Naive thymus-derived CD8-positive, alpha-beta T cell (primary cell): ENCODE data around the gene HDAC4. TPM values are rescaled to one million over a fixed set of nuclear protein-coding genes. Genes with fewer than 3 reads are reported as not detected.
A peak's percentile ranks its signal among the peaks of the same experiment; 100 is the strongest.

ENCODE experiments used
- ATAC-seq, 2 donors: fragments of 150-1000 bp; cut with Tn5 transposase in 1 of 2; sonication (Bioruptor Pico), chemical (Tn5 transposase) in 1 of 2; 1 replicate in 1 of 2; 2 replicates in 1 of 2; pipeline ENCODE4 v1.10.0; 2021; ENCODE audit warnings: mild to moderate bottlenecking in 2 of 2, moderate library complexity in 2 of 2
- POLR2A ChIA-PET: fragments of 350-600 bp; sonication (Branson Sonifier 250); formaldehyde crosslinking; loops from one replicate; lab custom pipeline; 2021; ENCODE audit warnings: antibody characterized with exemption; lab: Charles Lee
- DNase-seq, 10 donors: peaks; one replicate each; pipeline versions ENCODE4 v3.0.0 to v3.0.0-alpha.2; 2020 to 2022
- H3K27ac Mint-ChIP-seq, 10 donors: one replicate each; pipeline ENCODE4 v1.8.0; 2020 to 2022; ENCODE audit warnings: mild to moderate bottlenecking in 10 of 10, mixed read lengths in 10 of 10, moderate library complexity in 4 of 10, inconsistent platforms in 1 of 10
- H3K27me3 Mint-ChIP-seq, 5 donors: one replicate each; pipeline ENCODE4 v1.8.0; 2021 to 2022; ENCODE audit warnings: mixed read lengths in 5 of 5
- H3K36me3 Mint-ChIP-seq, 3 donors: one replicate each; pipeline ENCODE4 v1.8.0; 2020 to 2022; ENCODE audit warnings: mixed read lengths in 3 of 3, mild to moderate bottlenecking in 2 of 3, inconsistent platforms in 1 of 3
- H3K4me1 Mint-ChIP-seq, 4 donors: one replicate each; pipeline ENCODE4 v1.8.0; 2021 to 2022; ENCODE audit warnings: mixed read lengths in 4 of 4
- H3K4me3 Mint-ChIP-seq, 10 donors: one replicate each; pipeline ENCODE4 v1.8.0; 2020 to 2022; ENCODE audit warnings: mild to moderate bottlenecking in 10 of 10, mixed read lengths in 10 of 10, moderate library complexity in 6 of 10, inconsistent platforms in 1 of 10
- H3K9me3 Mint-ChIP-seq, 9 donors: one replicate each; pipeline ENCODE4 v1.8.0; 2020 to 2022; ENCODE audit warnings: mixed read lengths in 9 of 9, mild to moderate bottlenecking in 3 of 9, inconsistent platforms in 1 of 9, moderate library complexity in 1 of 9
- polyA plus RNA-seq, 3 donors: library from polyadenylated mRNA; unstranded; fragments of 300-500 nt; fragmentation: Illumina TruSeq; gene quantifications; one replicate each; pipeline ENCODE4 v1.2.3, GENCODE V29; 2021
- total RNA-seq, 8 experiments: library from RNA in 2 of 8; stranded (reverse) in 2 of 8; gene quantifications; one replicate each; pipeline ENCODE4 v1.2.3 and lab custom pipeline; 2021 to 2026

Gene HDAC4
- total and polyA plus RNA-seq, 5 experiments from 2014 or later, result 2.8 to 37.3 (median 10.1) TPM

GRCh38 chr2:239053801-239054503 is 346.9 kb downstream of the HDAC4 start:
- ATAC-seq (no peak), DNase-seq (peak in 1 of 10 donors; percentile 55)
- H3K9me3 Mint-ChIP-seq, result peaks cover 0 to 1% (median 0%) of the 10 kb centered on the region in 9 donors
- peaks cover 0 to 2% (median 0%) of the 10 kb centered on the region in 4 donors for H3K4me1 Mint-ChIP-seq
- H3K27ac Mint-ChIP-seq, result no peak overlapping the region
- POLR2A ChIA-PET, result no interaction called here
- peaks cover 0 to 40% (median 33%) of the 10 kb centered on the region in 3 donors for H3K36me3 Mint-ChIP-seq
- no peaks in the 10 kb centered on the region for H3K27me3 Mint-ChIP-seq
- no peak overlapping the region for H3K4me3 Mint-ChIP-seq

DNA sequence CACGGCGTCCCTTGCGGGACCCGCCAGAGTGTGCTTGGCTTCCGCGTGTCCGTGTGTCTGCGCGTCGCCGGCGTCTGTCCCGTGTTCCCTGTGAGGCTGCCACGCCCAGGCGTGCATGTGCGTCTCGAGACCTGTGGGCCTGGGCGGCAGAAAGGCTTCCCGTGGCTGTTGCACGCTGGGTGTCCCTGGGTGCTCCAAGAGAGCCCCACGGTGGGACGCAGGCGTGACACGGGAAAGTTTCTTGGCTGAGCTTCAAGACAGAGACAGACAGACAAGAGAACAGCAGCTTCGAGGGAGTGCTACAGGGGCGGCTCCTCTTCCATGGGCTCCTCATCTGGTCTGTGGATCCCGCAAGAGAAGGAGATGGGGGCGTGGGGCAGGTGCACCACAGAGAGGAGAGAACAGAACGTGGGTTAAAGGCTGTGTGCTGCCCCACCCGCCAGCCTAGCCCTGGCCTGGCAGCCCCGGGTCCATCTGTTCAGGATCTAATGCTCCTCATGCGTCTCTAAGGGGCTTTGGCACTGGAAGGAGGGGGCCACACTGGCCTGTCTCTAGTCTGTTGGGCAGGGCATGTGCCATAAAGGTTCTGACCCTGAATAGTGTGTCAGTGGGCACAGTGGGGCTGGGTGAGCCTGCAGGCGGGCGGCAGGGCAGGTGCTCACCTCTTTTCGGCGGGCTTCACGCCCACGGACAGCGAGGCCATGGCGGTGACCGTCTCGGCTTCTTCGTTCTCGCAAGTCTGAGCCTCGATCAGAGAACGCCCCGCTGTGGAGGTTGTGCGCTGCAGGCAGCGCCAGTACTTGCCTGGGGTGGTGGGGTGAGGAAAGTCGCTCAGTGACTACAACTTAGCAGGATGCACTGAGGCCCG is 347.8 kb downstream of the HDAC4 start:
- DNase-seq, result peak in 1 of 10 donors; percentile 54
- H3K4me3 Mint-ChIP-seq, result no peak overlapping the region
- H3K4me1 Mint-ChIP-seq, result peaks cover 0 to 2% (median 0%) of the 10 kb centered on the region in 4 donors
- peaks cover 0 to 1% (median 0%) of the 10 kb centered on the region in 9 donors for H3K9me3 Mint-ChIP-seq
- ATAC-seq, result no peak
- POLR2A ChIA-PET, result no interaction called here
- peaks cover 0 to 40% (median 33%) of the 10 kb centered on the region in 3 donors for H3K36me3 Mint-ChIP-seq
- H3K27ac Mint-ChIP-seq, result peak overlapping the region in 2 of 10 donors; percentile 27 to 61
- no peaks in the 10 kb centered on the region for H3K27me3 Mint-ChIP-seq

- no peaks in the 10 kb centered on the region for H3K27me3 Mint-ChIP-seq
- no peak overlapping the region for H3K4me3 Mint-ChIP-seq
- peaks cover 0 to 2% (median 0%) of the 10 kb centered on the region in 4 donors for H3K4me1 Mint-ChIP-seq
- POLR2A ChIA-PET, result no interaction called here
- H3K9me3 Mint-ChIP-seq, result peaks cover 0 to 1% (median 0%) of the 10 kb centered on the region in 9 donors
- DNase-seq (no peak), ATAC-seq (no peak)
- peak overlapping the region in 1 of 10 donors; percentile 61 for H3K27ac Mint-ChIP-seq
- H3K36me3 Mint-ChIP-seq, result peaks cover 0 to 40% (median 33%) of the 10 kb centered on the region in 3 donors
Observed at GRCh38 chr2:239051891-239052445, 348.9 kb downstream of the HDAC4 start.

DNA sequence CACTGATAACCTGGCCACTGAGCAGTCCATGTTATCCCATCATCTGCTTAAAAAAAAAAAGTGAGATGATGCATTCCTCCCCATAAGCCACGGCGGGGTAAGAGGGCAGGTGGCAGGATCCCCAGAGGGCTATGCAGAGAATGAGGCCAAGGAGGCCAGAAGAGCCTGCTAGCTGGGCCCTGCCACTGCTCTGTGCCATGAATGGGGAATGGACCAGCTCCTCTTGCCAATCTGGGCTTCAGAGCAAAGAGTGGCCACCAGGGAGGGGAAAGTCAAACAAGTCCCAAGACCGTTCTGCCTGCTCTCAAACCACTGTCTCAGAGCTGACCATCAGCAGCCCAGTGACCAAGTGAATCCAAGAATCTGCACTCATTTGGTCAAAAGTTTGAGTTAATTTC is 350.6 kb downstream of the HDAC4 start:
- no peak overlapping the region for H3K4me3 Mint-ChIP-seq
- no peak overlapping the region for H3K27ac Mint-ChIP-seq
- ATAC-seq (no peak), DNase-seq (peak in 1 of 10 donors; percentile 23)
- peaks cover 0 to 2% (median 0%) of the 10 kb centered on the region in 4 donors for H3K4me1 Mint-ChIP-seq
- POLR2A ChIA-PET, result no interaction called here
- H3K27me3 Mint-ChIP-seq, result no peaks in the 10 kb centered on the region
- H3K36me3 Mint-ChIP-seq, result peaks cover 0 to 38% (median 27%) of the 10 kb centered on the region in 3 donors
- H3K9me3 Mint-ChIP-seq, result peaks cover 0 to 1% (median 0%) of the 10 kb centered on the region in 9 donors

GRCh38 chr2:239049421-239050251 is 351.2 kb downstream of the HDAC4 start:
- H3K36me3 Mint-ChIP-seq, result peaks cover 0 to 31% (median 23%) of the 10 kb centered on the region in 3 donors
- no peak for ATAC-seq
- POLR2A ChIA-PET, result no interaction called here
- no peak overlapping the region for H3K4me3 Mint-ChIP-seq
- DNase-seq, result no peak
- H3K9me3 Mint-ChIP-seq, result no peaks in the 10 kb centered on the region
- no peaks in the 10 kb centered on the region for H3K27me3 Mint-ChIP-seq
- no peak overlapping the region for H3K27ac Mint-ChIP-seq
- H3K4me1 Mint-ChIP-seq, result peaks cover 0 to 2% (median 0%) of the 10 kb centered on the region in 4 donors

DNA sequence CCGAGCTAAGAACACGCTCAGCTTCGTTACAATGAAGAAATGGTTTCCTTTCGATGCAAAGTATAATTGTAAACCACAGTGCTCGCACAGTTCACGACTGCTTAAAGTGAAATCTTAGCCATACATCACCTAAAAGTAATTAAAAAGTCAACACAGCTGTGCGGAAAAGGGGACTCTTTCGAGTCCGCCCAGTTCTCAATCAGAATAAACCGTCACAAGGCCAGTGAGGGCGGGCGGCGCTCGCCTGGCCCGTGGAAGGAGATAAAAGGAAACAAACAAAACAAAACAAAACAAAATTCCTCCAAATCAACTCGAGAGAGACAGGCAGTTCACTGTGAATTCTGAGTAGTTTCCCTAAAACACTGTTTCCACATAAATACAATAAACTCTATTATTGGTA is 352.1 kb downstream of the HDAC4 start:
- H3K4me1 Mint-ChIP-seq, result peaks cover 0 to 2% (median 0%) of the 10 kb centered on the region in 4 donors
- ATAC-seq, result no peak
- H3K27ac Mint-ChIP-seq, result no peak overlapping the region
- H3K27me3 Mint-ChIP-seq, result no peaks in the 10 kb centered on the region
- H3K9me3 Mint-ChIP-seq, result no peaks in the 10 kb centered on the region
- no peak overlapping the region for H3K4me3 Mint-ChIP-seq
- POLR2A ChIA-PET, result no interaction called here
- peaks cover 0 to 22% (median 17%) of the 10 kb centered on the region in 3 donors for H3K36me3 Mint-ChIP-seq
- DNase-seq, result no peak

GRCh38 chr2:239047861-239048260 is 353.0 kb downstream of the HDAC4 start:
- DNase-seq (no peak), ATAC-seq (no peak)
- no peaks in the 10 kb centered on the region for H3K27me3 Mint-ChIP-seq
- peaks cover 0 to 14% (median 11%) of the 10 kb centered on the region in 3 donors for H3K36me3 Mint-ChIP-seq
- H3K27ac Mint-ChIP-seq, result peak overlapping the region in 2 of 10 donors; percentile 88 to 91
- POLR2A ChIA-PET, result no interaction called here
- H3K4me3 Mint-ChIP-seq, result no peak overlapping the region
- peaks cover 0 to under 1% (median 0%) of the 10 kb centered on the region in 4 donors for H3K4me1 Mint-ChIP-seq
- no peaks in the 10 kb centered on the region for H3K9me3 Mint-ChIP-seq

DNA sequence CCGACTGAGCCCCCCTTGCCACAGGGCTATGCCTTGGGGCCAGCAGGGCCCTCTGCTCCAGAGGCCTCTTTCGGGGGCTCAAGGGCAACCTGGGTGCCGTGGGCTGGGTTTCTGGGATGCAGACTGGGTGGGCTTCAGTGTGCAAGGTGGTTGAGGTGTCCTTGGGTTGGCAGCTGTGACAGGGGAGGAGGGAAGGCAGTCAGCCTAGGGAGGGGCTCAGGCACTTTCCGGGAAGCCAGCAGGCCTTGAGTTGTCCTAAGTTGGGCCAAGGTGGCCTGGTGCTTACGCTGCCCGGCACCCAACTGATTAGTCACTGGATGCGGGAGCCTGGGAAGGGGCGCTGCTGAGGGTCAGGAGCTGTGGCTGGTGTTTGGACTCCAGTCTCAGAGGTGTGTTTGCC is 353.4 kb downstream of the HDAC4 start:
- DNase-seq (no peak), ATAC-seq (no peak)
- H3K27me3 Mint-ChIP-seq, result no peaks in the 10 kb centered on the region
- peaks cover 0 to 9% (median 8%) of the 10 kb centered on the region in 3 donors for H3K36me3 Mint-ChIP-seq
- H3K4me1 Mint-ChIP-seq, result no peaks in the 10 kb centered on the region
- POLR2A ChIA-PET, result no interaction called here
- peak overlapping the region in 1 of 10 donors; percentile 88 for H3K27ac Mint-ChIP-seq
- H3K9me3 Mint-ChIP-seq, result no peaks in the 10 kb centered on the region
- H3K4me3 Mint-ChIP-seq, result no peak overlapping the region

- Mint-ChIP-seq H3K4me3 (no peak overlapping the region), H3K4me1 (no peaks in the 10 kb centered on the region), H3K27ac (no peak overlapping the region), H3K9me3 (no peaks in the 10 kb centered on the region), H3K27me3 (no peaks in the 10 kb centered on the region), H3K36me3 (peaks cover 0 to 5% (median 3%) of the 10 kb centered on the region in 3 donors)
- POLR2A ChIA-PET, result no interaction called here
- ATAC-seq, result no peak
- DNase-seq, result no peak
Observed at GRCh38 chr2:239046822-239047221, 354.0 kb downstream of the HDAC4 start.

- no peaks in the 10 kb centered on the region for H3K4me1 Mint-ChIP-seq
- no peak for DNase-seq
- ATAC-seq, result no peak
- POLR2A ChIA-PET, result no interaction called here
- H3K9me3 Mint-ChIP-seq, result no peaks in the 10 kb centered on the region
- H3K36me3 Mint-ChIP-seq, result no peaks in the 10 kb centered on the region
- no peak overlapping the region for H3K27ac Mint-ChIP-seq
- no peaks in the 10 kb centered on the region for H3K27me3 Mint-ChIP-seq
- no peak overlapping the region for H3K4me3 Mint-ChIP-seq
Observed at GRCh38 chr2:239044336-239044735, 356.5 kb downstream of the HDAC4 start.

DNA sequence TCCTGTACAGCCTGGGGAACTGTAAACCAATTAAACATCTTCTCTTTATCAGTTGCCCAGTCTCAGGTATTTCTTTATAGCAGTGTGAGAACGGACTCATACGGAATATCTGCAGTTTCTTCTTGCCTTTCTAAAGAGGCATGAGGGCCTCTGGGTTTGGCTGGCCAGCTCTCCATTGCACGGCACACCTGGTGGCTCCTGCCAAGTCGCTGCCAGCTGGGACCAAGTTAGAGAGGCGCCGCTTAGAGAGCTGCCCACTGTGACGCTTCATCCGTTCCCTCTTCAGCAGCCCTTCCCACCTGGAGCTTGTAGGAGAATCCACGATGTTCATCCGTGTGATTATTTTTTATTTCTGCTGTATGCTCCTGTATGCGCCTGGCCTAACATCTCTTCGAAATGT is 357.5 kb downstream of the HDAC4 start:
- Mint-ChIP-seq H3K4me1 (no peaks in the 10 kb centered on the region), H3K9me3 (no peaks in the 10 kb centered on the region), H3K27ac (no peak overlapping the region), H3K4me3 (no peak overlapping the region), H3K36me3 (no peaks in the 10 kb centered on the region), H3K27me3 (no peaks in the 10 kb centered on the region)
- ATAC-seq (no peak), DNase-seq (no peak)
- POLR2A ChIA-PET, result no interaction called here
